NCI-H345 (cell line): Measurements from ENCODE around the gene ADAM23.

Experiments used
- DNase-seq: peaks from one replicate; lab custom pipeline; 2025; lab: John Stamatoyannopoulos, UW

The ADAM23 gene

GRCh38 chr2:206642075-206643025 is 199.0 kb downstream of the ADAM23 start, which contains the start of gene FAM237A:
Gene FAM237A (plus strand): TSS chr2:206642487. CDS start chr2:206644237, 1,750 bp downstream.
- no peak for DNase-seq

- DNase-seq = no peak
Measured at GRCh38 chr2:206647985-206648384, 204.7 kb downstream of the ADAM23 start.

- no peak for DNase-seq
Measured at GRCh38 chr2:206657087-206657486, 213.8 kb downstream of the ADAM23 start.

DNA sequence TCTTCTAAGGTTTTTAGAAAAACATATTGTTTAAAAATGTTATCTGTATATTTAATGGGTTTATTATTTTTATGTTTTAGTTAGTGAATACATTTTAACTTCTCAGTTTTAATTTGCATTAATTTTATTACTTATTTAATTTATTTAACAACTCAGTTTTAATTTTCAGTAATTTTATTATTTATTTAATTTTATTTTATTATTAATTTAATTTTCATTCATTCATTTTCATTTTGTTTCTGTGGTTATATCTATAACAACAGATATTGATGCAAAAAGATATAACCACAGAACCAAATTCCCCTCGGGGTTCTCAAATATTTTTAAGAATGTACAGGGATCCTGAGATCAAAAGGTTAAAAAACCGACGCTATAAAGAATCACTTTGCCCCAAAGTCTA is 221.9 kb downstream of the ADAM23 start:
- no peak for DNase-seq
